Measurements from ENCODE around the gene ABR.
"Not testable (repeated sequence)": the region's sequence is repeated elsewhere in the genome, so short reads cannot be mapped to it uniquely, and the experiment has no call there.

Gene ABR

DNA sequence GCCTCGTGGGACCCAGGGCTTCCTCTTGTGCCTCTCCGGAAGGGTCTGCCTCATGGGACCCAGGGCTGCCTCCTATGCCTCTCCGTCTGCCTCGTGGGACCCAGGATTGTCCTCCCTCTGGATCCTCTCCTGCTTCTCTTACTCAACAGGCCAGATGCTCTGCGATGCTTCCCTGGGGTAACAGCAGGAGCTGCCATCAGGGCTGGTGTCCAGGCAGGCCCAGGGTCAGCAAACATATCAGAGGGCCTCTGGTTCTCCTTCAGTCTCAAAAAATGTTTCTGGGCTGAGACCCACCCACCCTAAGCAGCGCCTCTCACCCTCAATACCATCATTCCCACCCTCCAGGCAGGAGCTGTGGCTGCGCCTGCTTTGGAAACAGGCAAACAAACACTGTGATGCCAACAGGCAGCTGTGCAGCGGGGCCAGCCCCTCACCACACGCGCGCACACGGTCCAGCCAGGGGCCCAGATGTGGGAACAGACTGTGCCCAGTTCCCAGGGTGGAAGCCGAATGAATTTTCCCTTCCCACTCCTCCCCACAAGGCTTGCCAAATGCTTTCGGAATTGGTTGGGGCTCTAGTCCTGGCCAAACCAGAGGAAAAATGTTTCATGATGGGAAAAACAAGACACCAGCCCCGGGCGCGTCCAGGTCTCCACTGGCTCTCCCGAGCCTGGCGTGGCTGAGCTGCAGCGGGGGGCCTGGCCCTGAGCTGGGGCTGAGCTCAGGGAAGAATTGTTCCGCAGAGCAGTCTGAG lies 171.6 kb downstream of the ABR start:
- DNase-seq (ENCODE audit: low spot score): no peak

DNA sequence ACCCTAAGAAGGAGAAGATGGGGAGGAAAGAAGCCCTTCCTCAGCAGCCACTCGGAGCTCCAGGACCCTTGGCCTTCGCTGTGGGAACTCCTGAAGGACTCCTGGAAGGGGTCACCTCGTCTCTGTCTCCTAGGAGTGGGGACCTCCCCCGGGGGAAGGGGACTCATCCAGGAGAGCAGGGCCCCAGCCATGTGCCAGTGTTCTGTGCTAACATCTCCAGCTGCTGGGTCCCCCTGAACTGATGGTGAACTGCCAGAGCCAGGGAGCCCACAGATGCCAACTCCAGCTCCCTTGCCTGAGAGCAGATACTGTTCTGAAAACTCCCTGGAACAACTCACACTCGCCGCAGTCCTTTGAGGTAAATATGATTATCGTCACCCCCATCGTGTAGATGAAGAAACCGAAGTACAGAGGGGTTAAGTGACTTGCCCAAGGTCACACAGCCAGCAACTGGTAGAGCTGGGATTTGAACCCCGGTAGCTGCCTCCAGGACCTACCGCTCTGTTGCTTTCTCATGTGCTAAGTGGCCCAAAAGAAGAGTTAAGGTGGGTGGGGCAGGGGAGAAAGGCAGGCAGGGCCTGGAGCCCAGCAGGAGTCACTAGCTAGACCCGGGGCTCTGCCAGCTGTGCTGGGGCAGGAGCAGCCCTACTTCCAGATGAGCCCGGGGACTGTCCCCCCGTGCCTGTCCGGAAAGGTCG lies 172.3 kb downstream of the ABR start:
- no peak for DNase-seq (ENCODE audit: low spot score)

DNA sequence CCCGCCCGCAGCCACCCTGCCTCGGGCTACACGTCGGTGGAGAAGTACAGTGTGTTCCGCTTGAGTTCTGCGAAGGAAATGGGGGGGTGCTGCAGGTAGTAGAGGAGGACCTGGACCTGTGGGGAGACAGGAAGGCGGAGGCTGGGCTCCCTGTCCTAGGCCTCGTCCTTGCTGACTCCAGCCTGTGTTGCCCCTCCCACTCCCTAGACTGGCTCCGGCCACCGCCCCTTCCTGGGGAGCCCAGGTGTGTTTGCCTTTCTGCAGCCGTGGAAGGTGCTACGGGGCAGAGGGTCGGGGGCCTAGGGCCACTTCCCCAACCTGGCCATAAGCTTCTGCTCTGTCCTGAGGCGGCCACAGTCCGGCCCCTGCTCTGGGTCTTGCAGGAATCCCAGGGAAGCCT lies 173.7 kb downstream of the ABR start:
- no peak for DNase-seq (ENCODE audit: low spot score)

DNA sequence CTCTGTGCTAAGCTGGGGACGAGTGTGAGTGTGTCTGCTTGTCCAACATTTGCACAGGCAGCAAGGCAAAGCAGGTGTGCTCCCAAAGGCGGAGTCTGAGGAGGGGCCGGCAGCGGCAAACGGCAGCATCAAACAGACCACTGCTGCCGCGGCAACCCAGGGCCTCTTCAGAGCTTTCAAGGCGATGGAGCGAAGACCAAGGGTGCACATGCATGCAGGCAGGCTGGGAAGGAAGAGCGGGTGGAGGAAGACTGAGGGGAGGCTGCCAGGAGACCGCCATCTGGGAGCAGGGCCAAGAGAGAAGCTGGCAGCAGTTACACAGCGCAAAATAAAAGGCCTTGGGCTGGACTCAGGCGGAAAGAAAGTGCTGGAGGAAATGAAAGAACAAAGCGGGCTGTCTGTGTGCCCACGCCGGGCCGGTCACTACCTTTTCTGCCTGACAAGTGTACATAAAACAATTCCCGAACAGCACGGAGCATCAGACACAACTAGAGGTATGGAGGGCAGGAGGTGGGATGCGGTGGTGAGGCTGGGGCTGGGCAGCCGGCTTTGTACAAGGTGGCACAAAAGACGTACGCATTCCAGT lies 174.3 kb downstream of the ABR start:
- no peak for DNase-seq (ENCODE audit: low spot score)

DNA sequence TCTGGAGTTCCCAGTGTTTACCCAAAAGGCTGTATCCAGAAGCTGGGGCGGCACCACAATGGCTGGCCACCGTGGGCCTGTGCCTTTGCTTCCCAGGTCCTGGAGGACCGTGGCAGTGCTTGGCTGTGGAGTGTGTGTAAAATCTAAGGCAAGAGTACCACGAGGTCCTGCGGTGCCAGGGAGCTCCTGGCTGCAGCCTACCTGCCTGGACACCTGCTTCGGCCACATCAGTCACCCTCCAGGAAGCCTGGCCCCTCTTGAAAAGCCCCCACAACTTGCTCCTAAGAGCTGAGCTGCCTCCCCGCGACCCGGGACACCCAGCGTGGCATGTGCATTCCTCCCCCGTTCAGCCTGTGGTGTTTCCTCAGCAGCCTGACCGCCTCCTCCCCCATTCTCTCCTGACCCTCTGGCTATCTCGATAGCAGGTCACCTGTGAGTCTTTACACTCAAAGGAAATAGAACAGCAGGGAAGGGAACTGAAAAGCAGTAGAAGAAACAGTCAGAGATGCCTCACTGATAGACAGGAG lies 174.9 kb downstream of the ABR start:
- no peak for DNase-seq (ENCODE audit: low spot score)

DNA sequence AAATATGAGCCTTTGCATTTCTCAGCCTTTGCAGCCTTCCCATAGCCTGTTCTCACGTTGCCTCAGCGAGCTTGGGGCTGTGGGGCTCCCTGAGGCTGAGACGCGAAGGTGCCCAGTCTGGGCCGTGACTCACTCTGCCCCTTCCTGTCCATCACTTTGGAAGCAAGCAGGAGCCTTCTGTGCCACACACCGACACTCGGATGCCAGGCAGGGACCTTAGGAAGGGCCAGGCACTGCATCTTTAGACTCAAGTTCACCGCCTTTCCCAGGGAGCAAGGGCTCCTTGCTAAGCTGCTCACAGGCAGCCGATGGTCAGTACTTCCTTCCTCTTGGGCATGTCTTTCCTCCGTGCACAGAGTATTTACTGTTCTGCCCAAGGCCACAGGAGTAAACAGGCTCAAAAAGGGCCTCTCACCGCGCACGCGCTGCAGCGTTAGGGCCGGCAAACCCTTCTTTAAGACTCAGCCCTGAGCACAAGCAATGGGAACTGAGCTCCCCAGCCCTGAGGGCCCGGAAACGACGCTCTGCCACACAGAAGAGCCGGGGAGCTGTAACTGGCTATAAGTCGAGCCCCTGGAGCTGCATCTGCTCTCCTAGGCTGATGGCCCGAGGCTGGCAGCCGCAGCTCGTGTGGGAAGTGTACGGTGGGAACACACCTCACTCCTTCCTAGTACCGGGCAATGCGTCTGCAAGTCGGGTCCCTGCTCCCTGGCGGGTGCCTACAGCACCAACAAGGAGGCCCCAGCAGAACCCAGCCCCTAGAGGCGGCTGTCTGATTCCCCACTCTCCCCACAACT lies 175.6 kb downstream of the ABR start:
- DNase-seq (ENCODE audit: low spot score): no peak

DNA sequence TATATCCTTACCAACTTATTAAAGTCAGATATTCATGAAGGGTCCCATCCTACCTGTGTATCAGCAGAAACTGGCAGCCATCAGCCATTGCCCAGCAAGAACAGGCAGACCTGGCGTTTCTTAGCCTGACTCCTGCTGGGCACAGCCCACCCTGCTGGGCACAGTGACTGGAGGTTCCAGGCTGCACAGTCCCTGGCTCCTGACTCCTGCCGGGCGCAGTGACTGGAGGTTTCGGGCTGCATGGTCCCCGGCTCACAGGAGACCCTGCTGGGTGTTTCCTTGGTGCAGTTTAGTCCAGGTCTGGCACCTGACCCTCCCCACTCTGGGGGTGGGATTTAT lies 176.2 kb downstream of the ABR start:
- no peak for DNase-seq (ENCODE audit: low spot score)

DNA sequence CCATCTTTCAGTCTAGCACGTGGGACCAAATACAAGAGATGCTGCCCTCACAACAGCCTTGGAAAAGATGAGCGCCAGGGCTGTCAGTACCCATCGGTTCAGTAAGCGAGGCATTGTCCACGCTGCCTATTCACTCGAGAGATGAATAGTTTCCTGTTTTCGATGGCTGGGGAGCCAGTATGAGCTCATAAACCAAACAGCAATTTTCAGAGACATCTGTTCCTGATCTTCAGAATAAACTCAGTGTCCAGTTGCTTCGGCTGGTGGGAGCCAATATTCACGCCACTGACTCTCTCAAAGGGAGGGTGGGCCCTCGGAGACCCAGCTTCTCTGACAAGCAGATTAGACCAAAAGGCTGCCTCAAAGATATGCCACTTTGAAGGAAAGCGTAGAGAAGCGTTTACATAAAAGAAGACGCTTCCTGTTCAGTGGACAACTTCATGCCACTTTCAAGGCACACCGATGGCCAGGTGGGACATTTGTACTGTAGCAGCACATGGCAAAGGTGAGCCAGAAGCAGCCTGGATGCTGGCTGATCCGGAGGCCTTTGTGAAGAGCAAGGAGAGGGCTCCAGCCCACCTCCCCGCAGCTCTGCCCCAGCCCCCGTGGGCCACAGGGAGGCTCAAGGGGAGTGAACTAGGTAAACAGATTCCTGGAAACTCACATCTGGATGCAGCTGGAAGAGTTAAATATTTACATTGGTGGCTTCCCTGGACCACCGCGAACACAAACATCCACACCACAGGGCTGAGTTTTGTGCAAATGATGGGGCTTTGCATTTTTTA lies 176.8 kb downstream of the ABR start:
- no peak for DNase-seq (ENCODE audit: low spot score)

DNA sequence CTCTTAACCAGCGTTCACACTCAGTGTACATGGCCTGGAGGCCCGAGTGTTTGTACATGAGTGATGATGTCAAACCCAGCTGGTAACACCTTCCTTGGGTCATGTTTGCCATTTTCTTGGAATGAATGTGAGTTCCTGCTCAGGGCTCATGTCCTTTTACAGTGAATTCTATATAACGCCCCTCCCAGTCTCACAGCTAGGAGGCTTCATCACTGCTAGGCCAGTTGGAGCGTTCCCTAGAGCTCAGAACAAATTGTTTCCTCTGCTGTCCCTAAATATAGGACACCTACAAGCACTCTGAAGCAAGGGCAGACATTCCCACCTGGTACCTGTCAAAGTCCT lies 177.4 kb downstream of the ABR start:
- no peak for DNase-seq (ENCODE audit: low spot score)

DNA sequence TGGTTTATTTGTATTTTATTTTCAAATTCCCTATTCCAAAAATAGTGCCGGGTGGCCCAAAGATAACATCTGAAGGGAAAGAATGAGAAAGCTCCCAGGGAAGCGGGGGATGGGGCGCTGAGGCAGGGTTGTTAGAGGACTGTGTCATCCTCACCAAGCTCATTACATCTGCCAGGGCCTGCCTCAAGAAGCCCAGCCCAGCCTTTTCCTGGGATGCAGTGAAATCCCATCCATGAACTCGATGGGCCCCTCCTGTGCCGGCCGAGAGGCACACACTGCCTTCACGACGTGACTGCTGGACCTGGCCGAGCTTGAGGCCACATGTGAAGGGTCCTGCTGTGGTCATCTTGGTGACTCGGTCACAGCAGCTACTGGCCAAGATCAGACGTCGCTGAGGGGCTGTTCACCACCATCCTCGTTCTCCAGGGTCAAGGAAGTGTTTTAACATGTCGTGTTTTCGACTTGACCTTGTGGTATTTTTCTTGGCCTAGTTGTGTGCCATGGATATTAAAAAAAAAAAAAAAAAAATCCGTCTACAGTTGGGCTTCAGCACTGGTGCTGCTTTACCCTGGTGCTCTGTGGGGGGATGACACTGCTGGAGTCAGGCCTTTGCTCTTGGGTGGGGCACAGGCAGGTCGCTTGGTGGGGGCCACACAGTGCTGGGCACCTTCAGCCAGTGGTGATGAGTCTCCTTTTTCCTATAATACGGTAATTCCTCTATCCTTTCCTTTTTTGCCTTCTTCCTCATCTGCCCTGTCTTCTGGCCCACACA lies 178.0 kb downstream of the ABR start:
- no peak for DNase-seq (ENCODE audit: low spot score)

DNA sequence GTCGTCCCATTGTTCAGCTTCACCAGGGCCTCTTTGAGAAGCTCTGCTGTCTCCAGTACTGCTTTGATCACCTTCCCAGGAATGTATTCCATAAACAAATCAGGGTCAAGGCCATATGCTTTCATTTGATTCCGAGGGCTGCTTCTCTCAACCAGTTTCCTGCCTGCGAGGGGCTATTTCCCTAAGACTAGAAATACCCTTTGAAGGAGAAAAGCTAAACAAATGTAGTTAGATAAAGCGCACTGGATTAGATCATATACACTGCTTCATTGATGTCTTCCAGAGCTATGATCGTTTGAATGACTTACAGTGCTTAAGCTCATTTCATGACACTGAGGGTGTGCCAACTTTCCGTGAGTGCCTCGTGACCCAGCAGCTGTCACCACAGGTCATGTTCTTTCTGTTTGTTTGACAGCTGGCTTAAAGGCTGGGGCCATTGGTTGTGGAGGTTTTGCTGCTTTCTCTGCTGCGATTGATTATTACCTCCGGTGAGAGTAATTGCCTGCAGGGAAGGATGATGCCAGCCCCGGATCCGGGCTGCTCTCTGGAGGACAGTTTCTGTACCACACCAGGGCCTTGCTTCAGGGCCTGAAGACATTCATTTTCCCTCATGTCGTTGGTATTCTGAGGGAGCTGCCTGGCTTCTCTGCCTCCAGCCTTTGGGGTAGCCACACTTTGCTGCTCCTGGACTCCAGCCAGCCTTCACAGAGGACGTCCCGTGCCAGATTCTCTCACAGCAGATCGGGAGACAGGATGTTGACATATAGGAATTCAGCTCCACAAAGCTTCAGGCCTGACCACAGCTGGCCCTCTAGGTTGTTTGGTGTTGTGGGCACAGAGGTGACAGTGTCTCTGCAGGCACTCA lies 179.0 kb downstream of the ABR start:
- DNase-seq (ENCODE audit: low spot score): no peak

DNA sequence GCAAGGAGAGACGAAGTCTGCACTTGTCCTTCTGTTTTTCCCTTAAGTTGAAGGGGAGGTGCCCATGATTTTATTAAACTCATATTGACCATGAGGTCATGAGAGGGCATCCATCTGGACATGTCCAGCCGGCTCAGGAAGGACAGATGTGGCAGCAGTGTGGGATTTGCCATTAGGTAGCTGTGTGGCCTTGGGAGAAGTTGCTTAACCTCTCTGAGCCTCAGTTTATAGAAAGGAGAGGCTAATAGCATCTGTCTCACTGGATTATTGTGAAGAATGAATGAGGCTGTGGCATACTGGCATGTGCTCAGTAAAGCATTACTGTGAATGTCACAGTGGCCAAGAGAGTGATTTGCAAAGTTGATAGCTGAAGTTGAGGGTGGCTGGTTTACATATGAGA lies 181.7 kb downstream of the ABR start:
- DNase-seq (ENCODE audit: low spot score): no peak

DNA sequence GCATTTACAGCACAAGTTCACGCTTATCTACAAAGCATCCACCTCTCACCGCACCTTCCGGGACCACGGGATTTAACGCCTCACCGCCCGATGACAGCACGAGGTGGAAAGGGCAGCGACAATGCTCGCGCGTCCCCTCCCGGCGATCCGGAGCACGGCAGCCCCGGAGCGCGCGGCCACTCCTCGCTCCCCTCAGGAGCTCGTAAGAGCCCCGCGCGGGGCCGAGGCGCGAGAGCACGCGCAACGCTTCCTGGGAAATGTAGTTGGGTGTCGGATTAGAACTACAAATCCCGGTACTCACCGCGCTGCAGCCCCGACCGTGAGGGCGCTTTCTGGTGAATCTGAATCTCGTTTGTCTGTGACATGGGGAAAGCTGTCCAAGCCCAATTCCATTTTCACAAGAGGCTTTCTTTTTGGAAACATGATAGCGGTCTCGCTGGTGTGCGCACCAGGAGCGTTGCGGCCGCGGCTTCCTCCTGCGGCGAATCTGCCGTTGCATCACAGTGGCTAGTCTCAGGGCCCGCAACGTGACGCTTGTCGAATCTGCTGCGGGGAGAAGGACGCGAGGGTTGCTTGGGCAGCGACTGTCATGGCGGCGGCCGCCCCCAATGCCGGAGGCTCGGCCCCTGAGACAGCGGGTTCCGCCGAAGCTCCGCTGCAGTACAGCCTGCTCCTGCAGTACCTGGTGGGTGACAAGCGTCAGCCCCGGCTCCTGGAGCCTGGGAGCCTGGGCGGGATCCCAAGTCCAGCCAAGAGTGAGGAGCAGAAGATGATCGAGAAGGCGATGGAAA lies 183.0 kb downstream of the ABR start, which contains the start of gene TIMM22:
Gene TIMM22, plus strand, starts transcription at position 576 of the 791 bp plus-strand sequence. Its CDS starts 14 bp downstream, at position 590.
- peak; percentile 88 for DNase-seq (ENCODE audit: low spot score)

DNA sequence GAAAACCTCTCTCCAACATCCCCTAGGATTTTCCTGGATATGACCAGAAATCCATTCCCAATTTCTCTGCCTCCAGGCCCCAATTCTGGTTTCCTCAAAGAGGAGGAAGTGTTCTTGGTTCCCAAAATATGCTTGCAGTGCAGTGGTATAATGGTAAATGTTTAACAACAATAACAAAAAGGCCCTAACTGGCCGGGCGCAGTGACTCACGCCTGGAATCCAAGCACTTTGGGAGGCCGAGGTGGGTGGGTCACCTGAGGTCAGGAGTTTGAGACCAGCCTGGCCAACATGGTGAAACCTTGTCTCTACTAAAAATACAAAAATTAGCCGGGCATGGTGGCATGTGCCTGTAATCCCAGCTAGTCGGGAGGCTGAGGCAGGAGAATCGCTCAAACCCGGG lies 184.5 kb downstream of the ABR start:
- not testable (repeated sequence) for DNase-seq (ENCODE audit: low spot score)

DNA sequence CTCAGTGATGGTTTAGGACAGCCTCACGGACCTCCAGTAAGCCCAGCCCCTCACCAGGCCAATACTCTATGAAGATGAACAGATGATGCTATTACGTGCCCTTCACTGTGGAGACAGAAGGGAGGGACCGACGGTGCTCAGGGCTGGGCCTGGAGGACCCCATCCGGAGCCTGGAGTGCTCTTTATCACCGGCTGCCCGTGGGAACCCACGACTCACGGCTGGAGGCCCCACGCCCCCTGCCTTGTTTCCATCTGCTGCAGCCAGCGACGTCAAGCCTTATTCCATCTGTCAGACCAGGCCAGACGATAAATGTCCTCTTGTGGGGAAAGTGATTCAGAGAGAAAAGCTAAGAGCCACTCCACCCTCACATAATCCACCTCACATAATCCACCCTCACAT lies 186.8 kb downstream of the ABR start:
- no peak for DNase-seq (ENCODE audit: low spot score)

DNA sequence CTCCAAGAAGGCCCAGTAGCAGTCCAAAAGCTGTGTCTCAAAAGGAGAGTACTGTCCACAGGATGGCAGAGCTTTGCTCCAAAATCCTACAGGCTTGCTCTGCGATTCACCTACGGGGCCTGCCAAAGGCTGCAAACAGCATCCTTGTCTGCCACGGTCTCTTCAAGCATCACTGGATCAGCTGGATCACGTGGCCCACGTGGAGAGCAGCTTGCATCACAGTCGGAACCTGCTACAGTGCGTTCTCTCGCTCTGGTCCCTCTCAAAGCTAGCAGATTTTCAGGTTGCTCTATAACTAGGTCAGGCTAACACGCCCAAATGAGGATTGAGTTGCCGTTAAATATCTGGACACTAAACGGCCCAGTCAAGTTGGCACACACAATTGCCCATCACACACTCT lies 191.2 kb downstream of the ABR start:
- DNase-seq (ENCODE audit: low spot score): no peak

DNA sequence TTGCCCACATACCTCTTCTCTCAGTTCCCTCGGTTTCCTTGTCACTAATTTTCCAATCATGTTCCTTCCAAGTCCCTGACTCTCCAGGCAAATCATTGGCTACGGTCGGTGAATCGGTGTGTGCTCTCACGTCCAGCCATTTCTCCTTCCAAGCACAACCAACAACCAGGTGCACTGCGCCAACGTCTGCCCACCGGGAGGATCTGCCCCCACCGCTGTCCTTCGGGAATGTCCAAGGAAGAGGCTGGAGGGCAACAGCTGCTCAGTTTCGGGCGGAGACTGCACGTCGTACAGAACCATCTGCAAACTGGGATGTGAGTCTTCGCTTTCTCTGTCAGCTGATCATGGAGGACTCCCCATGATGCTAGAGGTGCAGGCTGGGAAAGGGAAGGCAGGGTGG lies 191.8 kb downstream of the ABR start:
- no peak for DNase-seq (ENCODE audit: low spot score)

DNA sequence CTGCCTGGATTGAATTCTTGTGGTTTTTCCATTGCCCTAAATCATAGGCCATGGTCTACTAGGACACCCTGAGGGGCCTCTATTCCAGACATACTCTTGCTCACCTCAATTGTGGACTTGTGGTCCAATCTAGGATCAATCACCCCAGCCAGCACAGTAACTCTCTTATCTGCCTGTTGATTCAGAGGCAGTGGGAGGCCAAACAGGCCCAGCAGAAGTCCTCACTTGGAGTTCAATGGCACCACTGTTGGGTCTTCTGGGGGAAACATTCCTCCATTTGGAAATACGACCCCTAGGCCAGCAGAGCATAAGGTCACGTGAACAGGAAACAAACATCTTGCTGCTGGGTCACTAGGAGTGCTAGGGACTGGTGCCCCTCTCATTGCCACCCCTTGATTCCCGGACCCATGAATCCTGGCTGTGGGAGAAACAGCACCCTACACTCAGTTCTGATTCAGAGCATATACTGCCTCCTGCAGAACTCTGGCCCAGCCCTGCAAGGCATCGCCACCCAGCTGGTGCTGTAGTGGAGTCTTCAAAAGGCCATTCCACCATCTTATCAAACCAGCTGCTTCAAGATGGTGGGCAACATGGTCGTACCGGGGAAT lies 193.4 kb downstream of the ABR start:
- no peak for DNase-seq (ENCODE audit: low spot score)

DNA sequence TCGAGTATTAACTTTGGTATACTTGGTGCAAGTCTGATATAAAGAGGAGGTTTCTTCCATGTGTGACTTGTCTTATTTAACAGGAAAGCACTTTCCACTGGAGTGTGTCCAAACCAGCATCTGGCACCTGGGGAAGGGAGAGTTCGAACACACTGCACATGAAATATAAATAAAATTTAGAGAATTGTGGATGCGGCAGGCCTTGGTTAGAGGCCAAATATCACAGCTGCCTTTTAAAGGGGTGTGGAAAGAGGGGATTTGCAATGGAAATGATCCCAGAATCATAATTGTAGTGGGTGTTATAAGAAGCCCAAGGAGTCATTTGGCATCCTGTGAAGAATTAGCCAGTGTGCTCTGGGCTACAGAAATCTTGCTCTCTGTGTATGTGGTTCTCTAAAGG lies 195.9 kb downstream of the ABR start:
- DNase-seq (ENCODE audit: low spot score): no peak

Data from HuH-7 (cell line).